ENCODE results near the gene ATRN.
A peak's percentile ranks its signal among the peaks of the same experiment; 100 is the strongest.
"Not testable (repeated sequence)": the region's sequence is repeated elsewhere in the genome, so short reads cannot be mapped to it uniquely, and the experiment has no call there.

The ATRN gene

DNA sequence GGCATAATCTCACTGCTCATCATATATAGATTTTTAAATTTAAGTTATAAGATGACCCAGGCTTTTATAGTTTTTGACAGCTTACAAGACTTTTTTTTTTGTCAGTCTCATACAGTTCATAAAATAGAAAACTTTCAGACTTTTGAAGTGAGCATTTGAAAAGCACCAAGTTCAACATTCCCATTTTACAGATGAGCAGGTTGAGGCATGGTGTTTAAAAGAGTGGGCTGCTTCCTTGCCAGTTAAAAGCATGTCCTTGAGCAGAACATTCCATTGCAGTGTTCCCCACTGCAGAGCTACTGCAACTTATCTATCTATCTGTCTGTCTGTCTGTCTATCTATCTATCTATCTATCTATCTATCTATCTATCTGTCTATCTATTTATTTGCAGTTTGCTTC is 105.5 kb downstream of the ATRN start:
- no peak for DNase-seq

DNA sequence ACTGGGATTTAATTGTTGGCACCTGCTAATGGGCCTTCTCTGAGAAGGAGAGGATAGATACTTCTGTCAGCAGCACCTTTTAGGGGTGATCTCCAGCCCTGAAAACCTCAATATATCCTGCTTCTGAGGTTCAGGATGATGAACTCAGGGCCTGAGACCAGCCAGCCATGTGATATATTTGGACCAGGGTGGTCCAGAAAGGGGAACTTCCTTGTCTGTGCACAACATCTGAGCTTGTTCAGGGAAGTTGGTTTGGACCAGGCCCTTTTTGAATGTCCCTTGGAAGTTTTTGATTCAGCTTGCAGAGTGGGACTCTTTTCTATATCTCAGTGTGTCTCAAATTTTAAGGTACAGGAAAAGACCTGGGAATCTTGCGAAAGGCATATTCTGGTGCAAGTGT is 106.5 kb downstream of the ATRN start:
- DNase-seq = no peak

DNA sequence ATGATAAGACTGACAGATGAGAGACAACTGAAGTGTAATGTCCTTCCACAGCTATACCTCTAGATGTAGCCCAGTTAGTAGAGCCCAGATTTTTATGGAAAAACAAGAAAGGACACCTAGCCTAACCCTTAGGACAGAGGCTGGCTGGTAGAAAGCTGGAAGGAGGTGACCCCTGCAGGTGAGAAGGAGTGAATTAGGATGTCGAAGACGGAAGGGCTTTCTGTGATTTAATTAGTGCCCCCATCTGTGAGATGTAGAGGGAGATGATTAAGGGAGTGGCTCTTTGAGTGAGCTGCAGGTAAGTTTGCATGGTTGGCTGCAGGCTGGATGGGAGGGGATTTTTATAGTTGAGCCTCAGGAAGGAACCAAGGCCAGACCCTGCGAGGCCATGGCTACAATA is 109.6 kb downstream of the ATRN start:
- DNase-seq = no peak

DNA sequence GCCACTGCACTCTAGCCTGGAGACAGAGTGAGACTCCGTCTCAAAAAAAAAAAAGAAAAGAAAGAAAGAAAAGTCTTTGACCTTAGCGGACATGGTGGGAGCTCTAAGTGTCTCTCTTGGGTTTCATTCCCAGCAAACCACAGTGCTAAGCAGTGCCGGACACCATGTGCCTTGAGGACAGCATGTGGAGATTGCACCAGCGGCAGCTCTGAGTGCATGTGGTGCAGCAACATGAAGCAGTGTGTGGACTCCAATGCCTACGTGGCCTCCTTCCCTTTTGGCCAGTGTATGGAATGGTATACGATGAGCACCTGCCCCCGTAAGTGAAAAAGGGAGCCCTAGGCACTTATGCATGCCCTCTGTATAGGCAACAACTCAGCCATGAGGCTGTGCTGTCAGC is 112.9 kb downstream of the ATRN start:
- DNase-seq = no peak

DNA sequence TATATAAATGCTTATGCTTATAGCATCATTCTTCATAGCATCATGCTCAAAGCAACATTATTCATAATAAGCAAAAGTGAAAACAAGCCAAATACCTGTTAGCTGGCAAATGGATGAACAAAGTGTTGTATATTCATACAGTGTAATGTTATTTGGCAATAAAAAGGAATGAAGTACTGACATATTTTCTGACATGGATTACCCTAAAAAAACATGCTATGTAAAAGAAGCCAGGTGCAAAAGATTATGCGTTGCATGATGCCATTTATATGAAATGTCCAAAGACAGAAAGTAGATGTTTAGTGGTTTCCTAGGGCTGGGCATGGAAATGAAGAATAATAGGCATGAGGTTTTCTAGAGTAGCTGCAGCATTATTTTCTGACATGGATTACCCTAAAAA is 115.3 kb downstream of the ATRN start:
- no peak for DNase-seq

DNA sequence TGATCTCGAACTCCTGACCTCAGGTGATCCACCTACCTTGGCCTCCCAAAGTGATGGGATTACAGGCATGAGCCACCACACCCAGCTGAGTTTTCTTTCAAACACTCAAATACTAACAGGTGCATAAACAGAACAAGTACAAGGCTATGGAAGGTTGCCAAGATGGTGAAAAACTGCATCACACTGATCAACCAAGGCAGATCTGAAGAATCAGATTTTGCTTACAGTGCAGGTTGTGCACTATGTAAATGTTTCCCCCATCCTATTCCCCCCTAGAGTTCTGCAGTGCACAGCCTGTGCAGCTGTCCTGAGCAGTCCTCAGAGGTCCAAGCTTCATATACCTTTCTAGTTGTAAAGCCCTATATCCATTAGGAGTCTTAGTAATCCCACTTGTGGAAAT is 119.3 kb downstream of the ATRN start:
- DNase-seq = no peak

DNA sequence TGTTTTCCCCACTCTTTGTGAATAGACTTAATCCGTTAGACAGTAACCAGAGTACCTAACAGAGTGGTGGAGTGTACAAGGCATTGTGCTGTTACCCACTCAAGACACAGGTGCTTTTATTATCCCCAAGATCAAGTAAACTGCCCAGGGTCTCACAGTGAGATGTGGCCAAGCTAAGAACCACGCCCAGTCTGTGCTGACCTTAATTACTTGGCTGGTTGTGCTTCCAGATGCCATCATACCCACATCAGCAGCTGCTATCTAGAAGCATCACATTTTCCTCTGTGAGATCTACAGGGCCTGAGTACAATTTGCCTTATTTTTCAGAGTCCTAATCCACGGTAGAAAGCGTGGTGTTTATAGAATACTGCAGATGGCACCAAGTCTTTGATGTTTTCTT is 122.1 kb downstream of the ATRN start:
- DNase-seq = no peak

DNA sequence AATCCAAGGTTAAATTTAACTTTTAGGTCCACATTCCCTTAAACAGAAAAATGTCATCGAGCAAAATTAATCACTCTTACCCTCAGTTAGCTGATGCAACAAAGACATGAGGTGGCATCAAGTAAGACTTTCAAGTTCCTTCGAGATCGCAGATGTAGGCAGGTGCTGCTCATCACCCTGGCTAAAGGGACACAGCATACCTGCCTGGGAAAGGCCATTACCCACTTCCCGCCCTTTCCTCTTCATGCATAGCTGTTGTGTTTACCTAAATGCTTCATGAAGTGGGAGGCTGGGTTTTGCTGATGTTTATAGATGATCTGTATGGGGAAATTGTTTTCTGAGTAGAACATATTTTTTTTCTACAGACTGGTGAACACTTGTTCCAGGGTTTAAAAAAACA is 124.7 kb downstream of the ATRN start:
- no peak for DNase-seq

DNA sequence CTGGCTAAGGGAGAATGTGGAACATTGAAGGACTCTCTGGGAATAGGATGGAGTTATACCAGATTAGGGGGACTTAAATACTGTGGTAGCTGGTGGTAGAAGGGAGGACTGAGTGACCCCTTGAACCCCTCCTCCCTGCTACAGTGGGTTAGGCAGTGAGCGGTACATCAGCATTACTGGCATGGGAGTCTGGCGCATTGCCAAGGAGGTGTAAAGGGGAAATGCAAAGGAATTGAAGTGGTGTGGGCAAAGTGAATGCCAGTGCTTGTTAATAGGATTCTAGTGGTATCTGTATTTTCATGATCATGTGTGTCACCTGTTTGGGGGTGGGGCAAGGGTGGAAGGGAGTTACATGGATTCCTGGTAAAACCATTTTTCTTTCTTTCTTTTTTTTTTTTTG is 132.3 kb downstream of the ATRN start:
- peak in 1 of 2 experiments; percentile 4 for DNase-seq

DNA sequence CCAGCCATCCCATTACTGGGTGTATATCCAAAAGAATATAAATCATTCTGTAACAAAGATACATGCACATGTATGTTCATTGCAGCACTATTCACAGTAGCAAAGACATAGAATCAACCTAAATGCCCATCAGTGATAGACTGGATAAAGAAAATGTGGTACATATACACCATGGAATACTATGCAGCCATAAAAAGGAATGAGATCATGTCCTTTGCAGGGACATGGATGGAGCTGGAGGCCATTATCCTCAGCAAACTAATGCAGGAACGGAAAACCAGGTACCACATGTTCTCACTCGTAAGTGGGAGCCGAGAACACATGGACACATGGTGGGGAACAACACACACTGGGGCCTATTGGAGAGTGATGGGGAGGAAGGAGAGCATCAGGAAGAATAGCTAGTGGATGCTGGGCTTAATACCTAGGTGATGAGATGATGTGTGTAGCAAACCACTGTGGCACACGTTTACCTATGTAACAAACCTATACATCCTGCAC is 134.6 kb downstream of the ATRN start:
- DNase-seq = not testable (repeated sequence)

DNA sequence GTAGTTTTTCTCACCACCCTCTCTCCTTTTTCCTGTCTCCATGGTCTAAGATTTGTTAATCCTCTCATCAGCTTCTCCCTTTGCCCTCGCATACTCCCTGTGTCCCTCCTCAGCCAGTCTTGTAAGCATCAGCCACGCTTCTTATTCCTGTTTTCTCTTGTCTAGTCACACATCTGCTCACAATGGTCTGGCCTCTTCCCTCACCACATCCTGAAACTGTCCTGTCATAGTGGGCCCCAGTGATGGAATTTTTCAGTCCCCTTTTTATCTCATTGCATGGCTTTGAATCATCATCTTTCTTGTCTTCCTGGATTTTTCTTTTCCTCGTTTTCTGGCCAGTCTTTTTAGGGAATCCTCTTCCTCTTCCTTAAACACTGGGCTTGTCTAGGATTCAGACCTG is 135.2 kb downstream of the ATRN start:
- no peak for DNase-seq

DNA sequence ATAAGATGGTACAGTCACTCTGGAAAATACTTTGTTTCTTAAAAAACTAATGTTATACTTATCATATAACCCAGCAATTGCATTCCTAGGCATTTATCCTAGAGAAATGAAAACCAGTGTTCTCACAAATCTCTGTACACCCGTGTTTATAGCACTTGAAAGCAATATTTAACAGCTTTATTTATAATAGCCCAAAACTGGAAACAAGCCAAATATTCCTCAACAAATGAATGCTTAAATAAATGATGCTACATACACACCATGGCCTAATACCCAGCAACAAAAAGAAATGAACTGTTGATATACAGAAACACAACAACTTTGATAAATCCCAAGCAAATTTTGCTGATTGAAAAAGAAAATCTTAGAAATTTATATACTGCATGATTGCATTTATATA is 141.1 kb downstream of the ATRN start:
- DNase-seq = no peak

DNA sequence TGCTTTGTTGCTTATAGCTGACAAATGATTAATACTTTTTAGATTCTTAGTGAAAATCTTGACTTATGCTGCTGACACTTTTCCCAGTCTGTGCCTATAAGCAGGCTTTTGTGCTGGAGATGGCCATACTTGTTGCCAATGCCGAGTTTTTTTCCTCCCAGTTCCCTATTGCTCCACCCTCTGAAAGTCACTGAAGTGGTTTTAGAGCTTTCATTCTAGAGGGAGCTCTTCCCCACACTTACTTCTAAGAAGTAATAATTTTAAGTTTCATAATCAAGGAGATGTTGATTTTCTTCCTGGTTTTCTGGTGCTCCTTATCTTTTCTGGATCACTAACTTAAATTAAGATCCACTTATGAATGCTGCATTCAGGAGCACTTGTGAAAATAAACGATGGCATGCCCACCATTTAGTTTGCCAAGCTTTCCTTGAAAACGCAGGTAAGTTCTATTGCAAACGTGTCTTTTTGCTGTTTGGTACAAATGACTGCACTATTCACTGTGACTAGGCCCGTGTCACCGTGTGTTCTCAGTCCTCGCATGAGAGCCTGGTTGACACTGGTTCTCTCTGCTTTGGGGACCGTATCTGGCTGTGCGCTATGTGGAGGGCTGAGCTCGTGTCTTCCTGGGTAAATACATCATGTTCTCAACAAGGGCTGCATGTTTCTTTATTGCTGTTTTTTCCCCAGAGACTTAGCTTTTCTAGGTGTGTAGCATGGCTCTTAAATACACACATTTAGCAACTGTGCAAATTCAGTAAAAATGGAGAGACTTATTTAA is 142.2 kb downstream of the ATRN start:
- no peak for DNase-seq

DNA sequence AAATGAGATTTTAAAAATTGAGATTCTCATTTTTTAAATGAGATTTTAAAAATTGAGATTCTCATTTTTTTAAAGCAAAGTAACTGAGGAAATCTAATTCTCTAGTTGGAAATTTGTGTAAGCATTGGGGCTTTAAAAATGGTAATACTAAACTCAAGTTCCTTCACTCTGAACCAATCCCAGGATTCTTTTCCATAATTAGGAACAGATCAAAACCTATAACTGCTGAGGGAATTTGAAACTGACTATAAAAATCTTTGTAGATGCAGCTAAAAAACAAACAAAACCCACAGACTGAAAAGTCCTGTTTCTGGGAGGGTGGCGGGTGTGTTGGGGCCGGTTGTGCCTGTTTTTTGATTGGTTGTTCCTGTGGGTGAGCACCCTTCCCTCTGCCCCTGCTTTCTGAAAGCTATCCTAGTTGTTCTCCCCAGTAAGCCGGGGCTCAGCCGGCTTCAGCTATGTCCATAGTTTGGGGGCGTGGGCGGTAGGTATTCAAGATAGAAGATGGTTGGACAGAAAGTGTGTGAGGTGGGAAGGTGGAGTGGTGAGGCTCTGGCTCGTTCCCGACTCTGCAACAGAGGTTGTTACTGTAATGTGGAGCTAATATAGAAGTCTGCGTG is 143.1 kb downstream of the ATRN start:
- no peak for DNase-seq

DNA sequence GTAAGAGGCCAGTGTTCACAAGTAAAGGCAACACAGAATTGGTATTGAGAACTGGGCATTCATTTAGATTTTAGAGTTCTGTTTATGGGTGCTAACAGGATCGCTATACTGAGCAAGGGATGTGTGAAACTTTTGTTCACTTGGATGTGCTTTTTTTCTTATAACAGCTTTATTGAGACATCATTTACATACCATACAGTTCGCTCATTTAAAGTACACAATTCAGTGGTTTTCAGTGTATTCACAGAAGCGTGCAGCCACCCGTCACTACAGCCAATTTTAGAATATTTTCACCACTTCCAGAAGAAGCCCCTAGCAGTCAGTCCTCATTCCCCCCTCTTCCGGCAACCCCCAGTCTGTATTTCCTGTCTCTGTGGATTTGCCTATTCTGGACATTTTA is 143.6 kb downstream of the ATRN start:
- no peak for DNase-seq

DNA sequence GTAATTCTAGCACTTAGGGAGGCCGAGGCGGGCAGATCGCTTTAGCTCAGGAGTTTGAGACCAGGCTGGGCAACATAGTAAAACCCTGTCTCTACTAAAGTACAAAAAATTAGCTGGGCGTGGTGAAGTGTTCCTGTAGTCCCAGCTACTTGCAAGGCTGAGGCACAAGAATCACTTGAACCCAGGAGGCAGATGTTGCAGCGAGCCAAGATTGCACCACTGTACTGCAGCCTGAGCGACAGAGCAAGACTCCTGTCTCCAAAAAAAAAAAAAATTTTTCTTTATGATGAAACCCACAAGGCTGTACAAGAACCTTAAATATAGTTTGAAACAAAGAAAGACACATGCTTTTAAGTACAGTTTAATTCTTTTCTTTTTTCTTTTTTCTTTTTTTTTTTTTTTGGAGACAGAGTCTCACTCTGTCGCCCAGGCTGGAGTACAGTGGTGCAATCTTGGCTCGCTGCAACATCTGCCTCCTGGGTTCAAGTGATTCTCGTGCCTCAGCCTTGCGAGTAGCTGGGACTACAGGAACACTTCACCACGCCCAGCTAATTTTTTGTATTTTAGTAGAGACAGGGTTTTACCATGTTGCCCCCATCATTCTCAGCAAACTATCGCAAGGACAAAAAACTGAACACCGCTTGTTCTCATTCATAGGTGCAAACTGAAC is 144.5 kb downstream of the ATRN start:
- DNase-seq = not testable (repeated sequence)

DNA sequence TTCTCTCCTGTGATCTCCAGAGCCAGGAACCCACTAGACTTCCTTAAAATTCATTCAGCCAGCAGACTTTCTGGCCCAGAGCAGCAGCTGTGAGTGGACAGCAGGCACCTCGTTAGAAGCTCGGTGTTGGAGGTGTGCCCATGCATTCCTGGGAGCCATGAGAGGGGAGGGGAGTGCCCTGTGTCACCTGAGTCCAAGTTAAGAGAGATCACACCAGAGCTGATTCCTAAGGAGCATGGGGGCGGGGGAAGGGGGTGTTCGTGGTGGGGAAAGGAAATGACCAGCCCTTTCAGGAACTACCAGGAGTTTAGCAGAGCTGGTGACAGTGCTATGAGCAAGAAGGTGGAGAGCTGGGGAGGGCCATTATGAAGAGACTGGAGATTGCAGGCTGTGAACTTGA is 145.4 kb downstream of the ATRN start:
- peak in 1 of 2 experiments; percentile 7 for DNase-seq

DNA sequence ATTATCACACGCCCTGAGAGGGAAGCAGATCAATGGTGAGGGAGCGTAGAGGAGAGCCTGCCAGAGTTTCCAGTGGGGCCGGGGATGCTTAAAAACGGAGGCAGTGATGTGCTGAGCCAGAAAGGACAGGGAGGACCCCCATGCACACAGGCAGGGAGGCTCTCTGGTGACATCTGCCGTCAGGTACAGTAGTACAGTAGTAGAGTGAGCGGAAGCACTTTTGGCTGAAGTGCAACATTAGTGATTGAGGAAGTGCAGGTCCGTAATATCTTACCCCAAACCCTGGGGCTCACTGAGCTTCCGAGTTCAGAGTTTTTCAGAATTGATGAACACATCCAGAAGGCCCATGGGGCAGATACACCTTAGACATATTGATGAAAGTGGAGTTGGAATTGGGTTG is 150.3 kb downstream of the ATRN start:
- DNase-seq = no peak

DNA sequence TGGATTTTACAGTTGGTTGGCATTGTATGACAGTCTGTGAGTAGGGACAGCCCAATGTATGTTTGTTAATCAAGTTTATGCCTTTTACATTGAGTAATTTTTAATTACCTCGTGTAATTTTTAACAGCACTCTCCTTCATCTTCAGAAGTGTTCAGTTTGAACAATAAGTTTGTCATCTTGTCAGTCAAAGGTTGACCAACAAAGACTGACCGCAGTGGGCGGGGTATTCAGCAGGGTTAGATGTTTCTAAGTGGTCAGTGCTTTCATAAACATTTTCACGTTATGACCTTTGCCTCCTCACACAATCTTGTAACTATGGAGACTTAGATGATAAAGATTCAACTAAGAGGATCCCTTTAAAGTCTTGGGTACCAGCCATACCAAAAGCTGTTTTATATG is 151.6 kb downstream of the ATRN start:
- DNase-seq = no peak

DNA sequence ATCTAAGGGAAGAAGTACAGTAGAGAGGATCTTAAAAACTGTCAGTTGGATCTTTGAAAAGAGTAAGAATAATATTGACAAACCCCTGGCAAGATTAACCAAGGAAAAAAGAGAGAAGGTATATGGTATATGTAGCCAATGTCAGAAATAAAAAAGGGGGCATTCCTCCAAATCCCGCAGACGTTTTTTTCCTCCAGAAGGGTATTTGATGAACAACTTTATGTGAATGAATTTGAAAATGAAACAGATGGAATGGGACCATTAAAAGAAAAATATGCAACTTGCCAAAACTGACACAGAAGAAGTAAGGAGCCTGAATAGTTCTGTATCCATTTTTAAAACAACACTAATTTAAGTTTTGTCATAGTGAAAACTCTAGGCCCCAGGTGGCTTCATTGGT is 156.7 kb downstream of the ATRN start:
- no peak for DNase-seq

DNA sequence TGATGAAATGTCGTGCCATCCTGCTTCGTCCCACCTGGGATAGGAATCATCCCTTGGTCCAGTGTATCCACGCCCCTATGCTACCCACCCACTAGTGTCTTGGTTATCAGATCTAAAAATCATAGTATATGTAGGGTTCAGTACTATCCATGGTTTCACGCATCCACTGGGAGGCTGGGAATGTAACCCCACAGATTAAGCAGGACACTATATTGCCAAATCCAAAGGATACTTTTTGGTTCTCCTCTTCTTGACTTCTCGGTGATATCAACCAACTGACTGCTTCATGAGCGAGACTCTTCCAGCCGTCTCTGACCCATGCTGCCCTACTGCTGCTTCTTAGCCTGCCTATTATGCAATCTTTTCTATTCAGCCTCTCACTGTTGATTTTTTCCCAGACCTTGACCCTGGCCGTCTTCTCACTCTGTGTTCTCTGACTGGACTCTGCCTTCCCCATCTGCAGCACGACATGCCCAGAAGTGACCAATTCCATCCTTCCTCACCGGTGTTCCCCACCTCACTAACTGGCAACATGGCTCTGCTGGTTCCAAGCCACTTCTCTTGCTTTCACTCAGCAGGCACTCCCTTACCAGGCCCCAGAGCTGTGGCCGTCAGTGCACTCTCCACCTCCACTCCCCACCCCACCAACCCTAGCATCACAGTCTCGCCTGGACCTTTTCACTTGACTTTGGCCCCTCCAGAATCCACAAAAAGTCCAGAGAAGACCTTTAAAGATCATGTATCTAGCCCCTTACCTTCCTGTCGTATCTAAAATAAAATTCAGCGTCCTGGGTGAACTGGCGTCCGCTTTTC is 157.9 kb downstream of the ATRN start:
- no peak for DNase-seq

DNA sequence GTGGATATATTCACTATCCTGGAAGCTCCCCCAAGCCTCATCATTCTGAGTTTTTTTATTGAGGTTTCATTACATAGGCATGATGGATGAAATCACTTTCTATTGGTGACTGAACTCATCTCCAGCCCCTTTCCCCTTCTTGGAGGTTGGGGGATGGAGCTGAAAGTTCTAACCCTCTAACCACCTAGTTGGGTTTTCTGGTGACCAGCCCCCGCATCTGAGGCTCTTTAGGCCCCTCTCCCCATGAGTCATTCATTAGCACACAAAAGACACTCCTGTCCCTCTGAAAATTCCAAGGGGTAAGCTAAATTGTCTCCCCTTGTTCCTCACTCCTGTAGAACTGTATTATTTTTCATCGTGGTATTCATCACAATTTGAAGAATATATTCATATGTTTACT is 159.1 kb downstream of the ATRN start:
- no peak for DNase-seq

DNA sequence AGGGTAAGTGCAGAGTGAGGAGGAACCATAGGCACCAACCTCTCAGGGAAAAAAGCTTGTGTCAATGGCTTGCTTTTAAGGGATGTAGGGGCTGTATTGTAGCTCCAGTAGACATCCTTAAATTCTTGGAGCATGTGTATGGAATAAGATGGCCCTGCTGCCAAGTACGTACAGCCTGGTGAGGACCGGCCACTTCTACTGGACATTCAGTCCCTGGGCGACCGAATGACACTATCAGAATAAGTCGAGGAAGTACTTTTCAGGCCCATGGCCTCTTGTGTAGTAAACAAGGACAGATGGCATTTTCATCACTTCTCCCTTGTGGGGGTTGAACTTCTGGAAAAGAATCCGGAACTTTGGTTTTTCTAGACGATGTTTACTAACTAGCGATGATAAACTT is 159.6 kb downstream of the ATRN start:
- DNase-seq = no peak

Measured in NCI-H446 (cell line).